CD4-positive, alpha-beta T cell treated with Interleukin-1 beta for 1 hour (primary cell): ENCODE results near the gene NCAPH2.

Source experiments
- DNase-seq, 2 donors: peaks; one replicate each; pipeline ENCODE4 v3.0.0-alpha.2; 2020 to 2022

NCAPH2 gene

DNA sequence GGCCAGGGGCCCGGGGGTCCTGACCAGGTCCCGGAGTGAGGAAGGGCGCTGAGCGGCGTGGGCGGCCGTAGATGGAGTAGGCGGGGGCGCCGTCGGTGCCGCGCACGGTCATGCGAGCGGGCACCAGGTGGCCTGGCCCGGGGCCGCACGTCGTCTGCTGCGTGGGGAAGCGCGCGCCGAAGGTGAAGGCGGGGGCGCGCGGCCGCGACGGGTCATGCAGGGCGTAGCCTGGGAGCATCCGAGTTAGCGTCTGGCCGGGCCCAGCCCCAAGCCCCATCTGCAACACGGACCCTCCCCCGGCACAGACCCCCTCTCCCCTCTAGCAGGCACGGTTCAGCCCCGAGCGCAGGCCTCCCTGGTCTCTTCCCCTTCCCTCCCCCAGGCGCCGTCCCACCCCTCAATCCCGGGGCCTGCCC is 23.5 kb downstream of the NCAPH2 start:
- peak; percentile 75 to 83 for DNase-seq

DNA sequence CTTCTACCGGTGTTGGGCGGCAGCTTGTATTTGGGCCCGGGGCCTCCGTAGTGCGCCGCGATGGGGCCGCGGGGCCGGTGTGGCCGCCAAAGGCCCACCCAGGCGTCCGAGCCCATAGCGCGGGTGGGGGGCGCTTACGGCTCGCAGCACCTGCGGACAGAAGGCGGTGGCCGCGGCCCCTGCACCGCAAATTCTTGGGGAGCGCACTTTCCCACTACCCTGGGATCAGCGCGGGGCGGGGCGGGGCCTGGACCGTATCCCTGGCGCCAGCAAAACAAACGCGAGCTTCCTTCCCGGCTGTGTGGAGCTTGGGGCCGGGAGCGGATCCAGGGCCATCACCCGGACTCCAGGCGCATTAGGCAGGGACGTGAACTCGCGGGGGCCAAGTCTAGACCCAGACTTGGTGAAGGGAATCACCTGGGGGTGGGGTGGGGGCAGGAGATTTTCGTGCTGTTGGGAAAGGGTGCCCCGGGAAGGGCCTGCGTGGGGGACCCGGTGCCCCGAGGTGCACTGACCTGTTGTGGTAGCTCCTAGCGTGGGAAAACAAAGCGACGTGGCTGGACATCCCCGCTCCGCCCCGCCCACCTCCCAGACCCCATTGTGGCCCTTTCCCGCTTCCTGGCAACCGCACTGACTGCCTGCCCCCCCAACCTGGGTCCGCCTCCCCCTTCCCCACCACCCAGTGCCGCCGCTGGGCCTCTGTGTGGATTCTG is 24.1 kb downstream of the NCAPH2 start:
- peak; percentile 33 to 49 for DNase-seq

DNA sequence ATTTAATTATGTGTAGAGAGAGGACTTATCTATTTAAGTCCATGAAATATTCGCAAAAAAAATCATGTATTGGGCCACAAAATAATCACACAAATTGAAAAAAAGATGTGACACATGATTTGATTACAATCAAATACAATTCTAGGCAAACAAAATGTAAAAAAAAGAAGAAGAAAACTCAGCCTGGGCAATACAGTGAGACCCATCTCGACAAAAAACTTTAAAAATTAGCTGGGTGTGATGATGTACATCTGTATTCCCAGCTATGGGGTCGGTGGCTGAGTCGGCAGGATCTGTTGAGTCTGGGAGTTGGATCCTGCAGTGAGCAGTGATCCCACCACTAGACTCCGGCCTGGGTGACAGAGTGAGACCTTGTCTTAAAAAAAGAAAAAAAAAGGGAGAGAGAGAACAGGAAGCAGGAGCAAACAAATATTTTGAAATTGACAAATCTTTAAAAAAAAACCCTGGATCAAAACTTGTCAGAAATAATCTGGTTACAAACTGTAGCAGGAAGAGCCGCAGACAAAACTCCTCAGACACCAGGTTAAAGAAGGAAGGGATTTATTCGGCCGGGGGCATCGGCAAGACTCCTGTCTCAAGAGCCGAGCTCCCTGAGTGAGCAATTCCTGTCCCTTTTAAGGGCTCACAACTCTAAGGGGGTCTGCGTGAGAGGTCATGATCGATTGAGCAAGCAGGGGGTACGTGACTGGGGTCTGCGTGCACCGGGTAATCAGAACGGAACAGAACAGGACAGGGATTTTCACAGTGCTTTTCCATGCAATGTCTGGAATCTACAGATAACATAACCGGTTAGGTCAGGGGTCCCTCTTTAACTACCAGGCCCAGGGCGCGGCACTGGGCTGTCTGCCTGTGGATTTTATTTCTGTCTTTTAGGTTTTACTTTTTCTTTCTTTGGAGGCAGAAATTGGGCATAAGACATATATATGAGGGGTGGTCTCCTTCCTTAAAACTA is 25.1 kb downstream of the NCAPH2 start:
- DNase-seq, result no peak

DNA sequence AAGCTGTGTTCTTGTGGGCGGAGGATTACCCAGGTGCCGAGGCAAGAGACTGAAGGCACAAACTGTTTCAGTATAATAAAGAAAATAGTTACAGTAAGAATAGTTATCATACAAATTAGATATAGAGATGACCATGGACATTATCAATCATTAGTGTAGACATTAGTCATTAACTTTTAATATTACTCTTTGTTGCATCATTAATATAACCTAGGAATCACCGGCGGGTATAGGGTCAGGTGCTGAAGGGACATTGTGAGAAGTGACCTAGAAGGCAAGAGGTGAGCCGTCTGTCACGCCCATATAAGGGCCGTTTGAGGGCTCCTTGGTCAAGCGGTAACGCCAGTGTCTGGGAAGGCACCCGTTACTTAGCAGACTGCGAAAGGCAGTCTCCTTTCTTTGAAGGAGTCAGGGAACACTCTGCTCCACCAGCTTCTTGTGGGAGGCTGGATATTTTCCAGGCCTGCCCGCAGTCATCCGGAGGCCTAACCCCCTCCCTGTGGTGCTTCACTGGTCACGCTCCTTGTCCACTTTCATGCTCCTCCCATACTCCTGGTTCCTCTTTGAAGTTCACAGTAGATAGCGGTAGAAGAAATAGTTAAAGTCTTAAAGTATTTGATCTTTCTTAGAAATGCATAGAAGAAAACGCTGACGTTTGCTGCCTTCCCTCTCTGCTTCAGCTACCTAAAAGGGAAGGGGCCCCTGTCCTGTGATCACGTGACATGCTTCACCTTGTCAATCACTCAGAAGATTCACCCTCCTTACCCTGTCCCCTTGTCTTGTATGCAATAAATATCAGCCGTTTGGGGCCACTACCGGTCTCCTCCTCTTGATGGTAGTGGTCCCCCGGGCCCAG is 26.1 kb downstream of the NCAPH2 start:
- DNase-seq, result peak in 1 of 2 donors; percentile 33

DNA sequence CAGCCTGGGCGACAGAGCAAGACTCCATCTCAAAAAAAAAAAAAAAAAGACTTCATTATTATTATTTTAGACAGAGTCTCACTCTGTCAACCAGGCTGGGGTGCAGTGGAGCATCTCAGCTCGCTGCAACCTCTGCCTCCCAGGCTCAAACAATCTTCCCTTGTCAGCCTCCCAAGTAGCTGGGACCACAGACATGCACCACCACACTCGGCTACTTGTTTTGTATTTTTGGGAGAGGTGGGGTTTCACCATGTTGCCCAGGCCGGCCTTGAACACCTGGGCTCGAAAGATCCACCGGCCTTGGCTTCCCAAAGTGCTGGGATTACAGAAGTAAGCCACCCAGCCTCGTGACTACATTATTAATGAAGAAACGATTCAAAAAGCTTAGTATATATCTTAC is 27.1 kb downstream of the NCAPH2 start:
- no peak for DNase-seq

DNA sequence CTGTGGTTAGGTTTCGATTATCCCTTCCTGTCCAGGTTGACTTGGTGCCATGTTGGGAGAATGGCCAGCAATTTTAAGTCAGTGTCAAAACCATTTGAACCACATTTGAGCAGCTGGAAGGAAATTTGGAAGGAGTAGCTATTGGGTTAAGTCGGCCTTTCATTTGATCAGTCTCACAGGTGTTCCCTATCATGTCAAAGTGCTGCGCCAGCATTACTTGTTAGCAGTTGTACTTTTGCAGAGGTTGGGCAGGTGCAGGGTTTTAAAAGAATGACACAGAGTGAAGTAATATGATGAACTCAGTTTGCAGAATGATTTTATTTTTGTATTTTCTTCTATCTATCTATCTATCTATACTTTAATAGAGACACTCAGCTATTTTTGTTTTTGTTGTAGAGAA is 28.2 kb downstream of the NCAPH2 start:
- no peak for DNase-seq

DNA sequence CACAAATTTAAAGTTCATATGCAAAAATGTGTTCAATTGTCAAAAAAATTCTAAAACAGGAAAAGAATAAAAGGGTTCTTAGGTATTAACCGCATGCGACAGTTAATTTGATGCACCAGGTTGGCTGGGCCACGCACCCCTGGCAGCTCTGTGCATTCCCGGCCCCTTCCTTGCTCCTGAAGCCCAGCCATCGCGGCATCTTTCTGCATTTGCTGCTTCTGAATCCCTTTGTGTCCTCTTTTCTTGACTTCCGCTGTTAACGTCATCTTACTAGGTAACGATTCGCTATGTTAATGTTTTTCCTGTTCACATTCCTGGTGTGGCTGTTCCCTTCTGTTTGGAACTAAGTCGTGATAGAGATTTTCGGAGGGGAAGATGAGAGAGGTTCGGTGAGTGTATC is 29.7 kb downstream of the NCAPH2 start:
- no peak for DNase-seq

DNA sequence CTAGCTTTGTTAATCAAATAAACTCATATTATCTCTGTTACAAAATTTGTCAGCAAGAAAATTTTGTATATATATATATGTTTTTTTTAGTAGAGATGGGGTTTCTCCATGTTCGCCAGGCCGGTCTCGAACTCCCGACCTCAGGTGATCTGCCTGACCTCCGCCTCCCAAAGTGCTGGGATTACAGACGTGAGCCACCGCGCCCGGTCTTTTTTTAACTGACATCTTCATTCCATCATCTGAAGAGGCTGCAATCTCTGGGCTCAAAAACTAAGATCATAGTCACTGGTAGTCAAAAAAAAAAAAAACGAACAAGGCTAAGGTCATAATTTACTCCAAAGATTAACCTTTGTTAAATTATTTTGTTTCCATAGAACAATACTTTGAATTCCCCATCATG is 32.4 kb downstream of the NCAPH2 start:
- DNase-seq, result no peak

DNA sequence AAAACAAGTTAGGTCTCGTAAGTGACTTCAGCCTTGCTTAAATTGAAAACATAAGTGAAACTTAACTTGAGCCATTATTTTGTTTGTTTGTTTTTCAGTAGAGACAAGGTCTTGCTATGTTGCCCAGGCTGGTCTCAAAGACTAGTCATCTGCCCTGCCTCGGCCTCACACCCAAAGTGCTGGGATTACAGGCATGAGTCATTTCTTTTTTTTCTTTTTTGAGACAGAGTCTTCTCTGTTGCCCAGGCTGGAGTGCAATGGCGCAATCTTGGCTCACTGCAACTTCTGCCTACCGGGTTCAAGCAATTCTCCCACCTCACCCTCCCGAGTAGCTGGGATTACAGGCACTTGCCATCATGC is 33.6 kb downstream of the NCAPH2 start:
- peak in 1 of 2 donors; percentile 80 for DNase-seq

DNA sequence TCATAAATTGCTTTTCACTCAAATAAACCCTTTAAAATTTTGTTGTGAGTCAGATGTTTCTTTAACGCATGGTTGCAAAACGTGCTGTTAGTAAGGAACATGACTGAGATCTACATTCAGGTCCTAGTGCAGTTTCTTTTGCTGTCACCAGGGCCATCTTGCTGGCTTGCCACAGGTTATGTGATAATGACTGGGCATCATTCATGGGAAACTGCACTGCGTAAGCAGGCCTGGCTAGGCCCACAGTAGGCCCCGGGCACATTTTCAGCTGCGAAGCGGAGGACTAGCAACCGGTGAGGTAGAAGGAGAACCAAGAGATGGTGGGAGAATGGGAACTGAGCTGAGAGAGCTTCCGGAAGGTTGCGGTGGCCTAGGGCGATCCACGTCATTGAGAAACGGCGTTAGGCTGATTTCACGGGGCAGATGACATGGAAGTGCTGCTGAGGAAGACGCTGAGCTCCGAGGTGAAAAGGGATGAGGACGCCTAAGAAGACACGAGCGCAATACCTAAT is 34.4 kb downstream of the NCAPH2 start:
- DNase-seq, result peak in 1 of 2 donors; percentile 74

DNA sequence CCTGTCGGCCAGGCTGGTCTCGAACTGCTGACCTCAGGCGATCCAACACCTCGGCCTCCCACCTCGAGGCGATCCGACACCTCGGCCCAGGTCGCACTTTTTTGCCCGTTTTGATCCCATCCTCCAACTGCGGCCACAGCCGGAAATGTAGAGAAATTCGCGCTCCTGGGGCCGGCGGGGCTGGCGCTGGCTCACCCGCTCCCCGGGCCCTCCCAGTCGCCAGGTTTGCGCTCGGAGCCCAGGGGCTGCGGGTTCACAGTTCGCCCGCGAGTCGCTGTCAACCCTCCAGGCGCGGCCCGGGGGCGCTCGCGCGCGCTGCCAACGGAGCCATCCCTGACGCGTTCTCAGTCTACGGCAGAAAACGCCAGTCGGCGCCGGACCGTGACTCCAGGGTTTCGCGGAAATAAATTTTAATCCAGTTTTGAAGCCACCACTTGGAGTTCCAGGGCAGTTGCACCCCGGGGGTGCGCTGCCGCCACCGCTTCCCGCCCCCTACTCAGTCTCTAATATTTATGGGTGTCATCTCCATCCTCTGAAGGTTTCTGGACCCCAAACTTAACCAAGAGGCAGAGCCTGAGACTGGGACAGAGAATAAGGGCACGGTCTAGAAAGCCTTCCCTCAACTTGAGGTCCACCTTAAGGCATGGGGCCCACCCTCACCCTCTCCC is 36.2 kb downstream of the NCAPH2 start:
- peak; percentile 87 to 88 for DNase-seq

DNA sequence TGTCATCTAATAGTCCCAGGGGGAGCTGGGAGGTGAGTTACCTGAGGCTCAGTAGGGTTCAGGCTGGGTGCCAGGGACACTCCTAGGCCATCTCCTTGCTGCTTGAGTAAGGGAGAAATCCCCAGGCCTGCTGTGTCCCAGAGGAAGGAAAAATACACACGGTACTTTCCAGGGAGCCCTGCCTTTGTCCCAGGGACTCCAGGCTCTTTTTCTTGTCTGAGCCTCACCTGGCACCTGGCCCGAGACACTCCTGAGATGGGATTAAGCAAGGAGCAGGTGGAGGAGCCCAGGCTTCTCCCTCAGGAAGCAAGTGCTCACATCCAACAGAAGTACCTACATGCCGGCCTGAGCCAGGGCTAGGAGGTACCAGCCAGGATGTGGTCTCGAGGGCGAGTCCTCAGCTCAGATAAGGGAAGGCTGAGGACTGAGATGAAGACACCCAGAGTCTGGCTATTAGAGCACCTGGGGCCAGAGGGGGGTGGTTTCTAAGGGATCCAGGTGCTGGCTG is 36.8 kb downstream of the NCAPH2 start:
- peak in 1 of 2 donors; percentile 50 for DNase-seq

DNA sequence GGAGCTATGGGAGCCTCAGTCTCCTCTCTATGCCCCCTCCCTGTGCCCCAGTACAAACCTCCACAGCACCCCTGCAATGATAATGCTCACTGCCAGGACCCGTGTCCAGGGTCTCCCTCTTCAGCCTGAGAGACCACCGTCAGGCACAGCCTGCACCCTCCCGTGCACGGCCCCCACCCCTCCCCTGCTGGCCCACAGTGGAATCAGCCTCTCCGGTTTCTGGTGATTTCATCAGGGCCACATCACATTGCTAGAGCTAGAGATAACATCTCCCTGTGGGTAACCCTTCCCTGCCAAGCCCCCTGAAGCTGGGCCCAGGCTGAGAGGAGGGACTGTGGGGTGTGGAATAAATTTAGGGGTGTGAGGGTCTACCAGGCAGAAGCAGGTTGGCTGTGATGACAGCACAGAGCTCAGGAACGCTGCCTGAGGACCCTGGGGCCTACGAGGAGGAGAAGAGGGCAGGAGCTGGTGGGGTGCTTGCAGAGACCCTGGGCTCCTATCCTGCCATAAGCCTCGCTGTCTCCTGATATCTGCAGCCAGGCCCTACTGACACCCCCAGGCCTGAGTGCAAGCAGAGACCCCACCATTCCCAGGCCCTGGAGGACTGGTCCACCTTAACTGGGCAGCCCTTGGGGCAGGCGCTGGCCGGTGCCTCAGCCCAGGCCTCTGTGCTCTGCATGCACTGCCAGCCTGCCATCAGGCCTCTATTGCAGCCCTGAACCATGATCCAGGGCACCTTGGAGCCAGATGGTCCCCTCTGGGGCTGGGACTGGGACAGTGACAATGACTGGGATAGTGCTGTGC is 37.7 kb downstream of the NCAPH2 start, which contains the start of gene KLHDC7B:
Gene KLHDC7B (plus strand): TSS at position 378 of the 804 bp plus-strand sequence. CDS start 345 bp downstream, at position 723.
- DNase-seq, result no peak

DNA sequence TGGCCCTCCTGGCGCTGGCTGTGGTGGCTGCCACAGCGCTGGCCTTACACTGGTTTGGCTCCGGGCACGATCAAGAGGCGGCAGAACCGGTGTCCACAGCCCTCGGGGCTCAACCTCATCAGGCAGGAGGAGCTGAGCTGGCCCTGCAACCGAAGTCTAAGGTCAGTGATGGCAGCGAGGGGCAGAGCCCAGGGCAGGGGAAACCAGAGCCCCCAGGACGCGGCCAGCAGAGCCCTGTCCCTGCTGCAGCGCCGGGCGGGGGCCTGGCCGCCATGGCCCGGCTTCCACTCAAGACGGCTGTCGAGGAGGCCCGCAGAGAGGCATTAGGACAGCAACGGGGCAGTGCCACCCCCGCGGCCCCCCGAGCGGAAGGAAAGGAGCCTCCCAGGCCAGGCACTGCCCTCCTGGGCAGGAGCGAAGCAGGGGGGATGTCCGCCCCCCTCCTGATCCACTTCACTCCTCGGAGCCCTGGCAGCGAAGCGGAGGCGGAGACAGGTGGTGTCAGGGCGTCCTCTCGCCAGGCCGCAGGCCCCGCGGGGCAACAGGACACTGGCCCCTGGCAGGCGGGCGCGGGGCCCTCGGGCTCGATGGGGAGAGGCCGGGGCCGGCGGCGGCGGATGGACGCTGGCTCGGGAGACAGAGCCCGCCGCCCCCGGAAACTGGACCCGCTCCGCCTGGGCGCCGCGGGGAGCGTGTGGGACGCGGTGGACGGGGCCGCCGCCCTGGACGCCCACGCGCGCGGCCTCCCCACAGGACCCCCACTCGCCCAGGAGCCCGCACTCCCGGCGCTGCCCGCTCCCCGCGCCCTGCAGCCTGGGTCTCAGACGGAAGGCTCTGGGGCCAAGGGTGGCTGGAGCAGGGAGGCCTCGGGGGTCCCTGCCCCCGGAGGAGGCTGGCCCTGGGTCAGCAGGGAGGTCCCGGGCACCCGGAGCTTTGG is 38.6 kb downstream of the NCAPH2 start:
- no peak for DNase-seq

DNA sequence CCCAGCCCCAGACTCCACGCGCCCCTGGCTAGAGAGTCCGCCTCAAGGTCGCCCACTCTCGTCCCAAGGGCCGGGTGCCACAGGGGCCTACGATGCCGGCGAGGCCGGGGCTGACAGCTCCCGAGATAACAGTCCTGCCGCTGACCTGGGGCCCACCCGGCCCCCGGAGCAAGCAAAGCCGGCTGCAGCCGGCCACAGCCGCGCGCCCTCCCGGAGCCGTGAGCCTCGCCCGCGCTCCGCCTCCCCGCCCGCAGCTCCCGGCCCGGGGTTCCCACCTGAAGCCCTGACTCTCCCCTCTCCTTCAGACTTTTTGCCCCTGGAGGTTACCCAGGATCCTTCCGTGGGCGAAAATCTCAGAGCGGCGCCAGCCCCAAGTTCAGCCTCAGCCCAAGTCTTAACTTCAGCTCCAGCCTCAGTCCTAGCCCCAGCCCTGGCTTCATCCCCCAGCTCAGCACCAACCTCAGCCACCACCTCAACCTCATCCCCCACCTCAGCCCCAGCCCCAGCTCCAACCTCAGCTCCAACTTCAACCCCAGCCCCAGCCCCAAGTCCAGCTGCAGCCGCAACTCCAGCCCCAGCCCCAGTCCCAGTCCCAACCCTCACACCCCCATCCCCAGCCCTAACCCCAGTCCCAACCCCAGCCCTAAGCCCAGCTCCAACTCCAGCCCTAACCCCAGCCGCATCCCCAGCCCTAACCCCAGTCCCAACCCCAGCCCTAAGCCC is 39.4 kb downstream of the NCAPH2 start:
- DNase-seq, result no peak

DNA sequence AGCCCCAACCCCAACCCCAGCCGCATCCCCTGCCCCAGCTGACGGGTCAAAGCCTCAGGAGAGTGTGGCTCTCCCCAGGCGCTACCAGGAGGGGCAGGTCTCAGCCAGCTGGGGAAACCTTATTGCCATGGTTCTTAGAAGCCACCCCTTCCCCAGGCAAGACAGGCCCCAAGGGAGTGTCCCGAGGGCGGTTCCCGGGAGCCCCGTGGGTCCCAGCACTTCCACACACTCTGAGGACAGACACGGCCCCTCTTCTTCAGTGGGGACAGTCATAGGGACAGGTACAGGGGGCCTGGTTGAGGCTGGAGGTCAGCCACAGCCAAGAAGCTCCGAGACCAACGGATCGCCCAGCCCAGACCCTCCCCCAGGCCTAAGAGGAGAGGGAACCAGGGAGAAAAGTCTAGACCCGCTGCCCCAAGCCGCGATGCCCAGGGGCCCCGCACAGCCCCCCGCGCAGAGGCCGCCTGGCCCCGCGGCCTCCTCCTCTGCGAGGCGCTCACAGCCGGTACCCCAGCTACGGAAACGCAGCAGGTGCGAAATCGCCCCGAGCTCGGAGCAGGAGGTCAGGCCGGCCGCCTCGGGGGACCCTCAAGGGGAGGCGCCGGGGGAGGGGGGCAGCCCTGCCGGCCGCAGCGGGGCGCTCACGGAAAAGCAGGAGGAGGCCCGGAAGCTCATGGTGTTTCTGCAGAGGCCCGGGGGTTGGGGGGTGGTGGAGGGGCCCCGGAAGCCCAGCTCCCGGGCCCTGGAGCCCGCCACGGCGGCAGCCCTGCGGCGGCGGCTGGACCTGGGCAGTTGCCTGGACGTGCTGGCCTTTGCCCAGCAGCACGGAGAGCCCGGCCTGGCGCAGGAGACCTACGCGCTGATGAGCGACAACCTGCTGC is 40.3 kb downstream of the NCAPH2 start:
- DNase-seq, result peak; percentile 52 to 62

DNA sequence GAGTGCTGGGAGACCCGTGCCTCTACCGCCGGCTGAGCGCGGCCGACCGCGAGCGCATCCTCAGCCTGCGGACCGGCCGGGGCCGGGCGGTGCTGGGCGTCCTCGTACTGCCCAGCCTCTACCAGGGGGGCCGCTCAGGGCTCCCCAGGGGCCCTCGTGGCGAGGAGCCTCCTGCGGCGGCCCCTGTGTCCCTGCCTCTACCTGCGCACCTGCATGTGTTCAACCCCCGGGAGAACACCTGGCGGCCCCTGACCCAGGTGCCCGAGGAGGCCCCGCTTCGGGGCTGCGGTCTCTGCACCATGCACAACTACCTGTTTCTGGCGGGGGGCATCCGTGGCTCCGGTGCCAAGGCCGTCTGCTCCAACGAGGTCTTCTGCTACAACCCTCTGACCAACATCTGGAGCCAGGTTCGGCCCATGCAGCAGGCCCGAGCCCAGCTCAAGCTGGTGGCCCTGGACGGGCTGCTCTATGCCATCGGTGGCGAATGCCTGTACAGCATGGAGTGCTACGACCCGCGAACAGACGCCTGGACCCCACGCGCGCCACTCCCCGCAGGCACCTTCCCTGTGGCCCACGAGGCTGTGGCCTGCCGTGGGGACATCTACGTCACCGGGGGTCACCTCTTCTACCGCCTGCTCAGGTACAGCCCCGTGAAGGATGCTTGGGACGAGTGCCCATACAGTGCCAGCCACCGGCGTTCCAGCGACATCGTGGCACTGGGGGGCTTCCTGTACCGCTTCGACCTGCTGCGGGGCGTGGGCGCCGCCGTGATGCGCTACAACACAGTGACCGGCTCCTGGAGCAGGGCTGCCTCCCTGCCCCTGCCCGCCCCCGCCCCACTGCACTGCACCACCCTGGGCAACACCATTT is 41.1 kb downstream of the NCAPH2 start:
- DNase-seq, result no peak
